ENCODE data around the gene ANTXR2.
"Not testable (repeated sequence)": the region's sequence is repeated elsewhere in the genome, so short reads cannot be mapped to it uniquely, and the experiment has no call there.

ANTXR2 gene

GRCh38 chr4:79904331-79904730 is 168.7 kb downstream of the ANTXR2 start:
- no peak for DNase-seq

GRCh38 chr4:79900182-79900581 is 172.8 kb downstream of the ANTXR2 start:
- no peak for DNase-seq

- no peak for DNase-seq
Observed at GRCh38 chr4:79899481-79899880, 173.5 kb downstream of the ANTXR2 start.

GRCh38 chr4:79898055-79898454 is 175.0 kb downstream of the ANTXR2 start:
- DNase-seq = no peak

GRCh38 chr4:79897174-79897573 is 175.9 kb downstream of the ANTXR2 start:
- no peak for DNase-seq

GRCh38 chr4:79893456-79893855 is 179.6 kb downstream of the ANTXR2 start:
- no peak for DNase-seq

GRCh38 chr4:79889026-79889425 is 184.0 kb downstream of the ANTXR2 start:
- DNase-seq = not testable (repeated sequence)

GRCh38 chr4:79886557-79886956 is 186.5 kb downstream of the ANTXR2 start:
- DNase-seq = no peak

- no peak for DNase-seq
Observed at GRCh38 chr4:79886021-79886420, 187.0 kb downstream of the ANTXR2 start.

- no peak for DNase-seq
Observed at GRCh38 chr4:79883290-79883689, 189.7 kb downstream of the ANTXR2 start.

- DNase-seq = no peak
Observed at GRCh38 chr4:79882806-79883205, 190.2 kb downstream of the ANTXR2 start.

- no peak for DNase-seq
Observed at GRCh38 chr4:79881407-79881806, 191.6 kb downstream of the ANTXR2 start.

GRCh38 chr4:79877511-79877910 is 195.5 kb downstream of the ANTXR2 start:
- no peak for DNase-seq

- no peak for DNase-seq
Observed at GRCh38 chr4:79875344-79875899, 197.6 kb downstream of the ANTXR2 start.

- no peak for DNase-seq
Observed at GRCh38 chr4:79874197-79874596, 198.8 kb downstream of the ANTXR2 start.

GRCh38 chr4:79872738-79873137 is 200.3 kb downstream of the ANTXR2 start:
- no peak for DNase-seq

GRCh38 chr4:79871961-79872360 is 201.1 kb downstream of the ANTXR2 start:
- no peak for DNase-seq

- no peak for DNase-seq
Observed at GRCh38 chr4:79869597-79870237, 203.3 kb downstream of the ANTXR2 start.

GRCh38 chr4:79865201-79865597 is 207.8 kb downstream of the ANTXR2 start:
- DNase-seq = no peak

GRCh38 chr4:79864500-79865200 is 208.4 kb downstream of the ANTXR2 start:
- DNase-seq = no peak

- DNase-seq = no peak
Observed at GRCh38 chr4:79863333-79863732, 209.7 kb downstream of the ANTXR2 start.

GRCh38 chr4:79862821-79863220 is 210.2 kb downstream of the ANTXR2 start:
- no peak for DNase-seq

GRCh38 chr4:79857811-79858210 is 215.2 kb downstream of the ANTXR2 start:
- no peak for DNase-seq

GRCh38 chr4:79856196-79856595 is 216.8 kb downstream of the ANTXR2 start:
- no peak for DNase-seq

Data from CD4-positive, alpha-beta T cell treated with Interleukin-10 for 1 hour (primary cell).